Lower leg skin (tissue), 4 donors: ENCODE measurements around the gene ELP4. TPM values are rescaled to one million over a fixed set of nuclear protein-coding genes. Genes with fewer than 3 reads are reported as not detected.

ENCODE experiments used
- DNase-seq, 2 donors: peaks; one replicate each; pipeline ENCODE4 v3.0.0-alpha.2; 2019; ENCODE audit warnings: low spot score in 2 of 2
- H3K4me3 ChIP-seq: fragments of 200-600 bp; sonication (generic); 2 replicates; pipeline ENCODE4 v1.5.1; 2017; ENCODE audit warnings: mild to moderate bottlenecking, low read depth; ENCODE audit not compliant: poor library complexity, severe bottlenecking
- POLR2A ChIP-seq, 2 donors: fragments of 450-650 bp; IDR thresholded peaks; one replicate each; pipeline ENCODE4 v1.6.1; 2016 to 2017; ENCODE audit warnings: antibody characterized with exemption in 2 of 2, mild to moderate bottlenecking in 1 of 2, moderate library complexity in 1 of 2
- WGBS, 2 donors: methylation state at CpG; one replicate each; pipeline ENCODE4 v1.1.5; 2018; 5-methylcytosine and 5-hydroxymethylcytosine counted together
- intact Hi-C: fragments of 100-400 bp; cut with DNase I; formaldehyde crosslinking; loops from one replicate; pipeline ENCODE4 v1.15.0; 2023; ENCODE audit warnings: low total_unique reads
- total RNA-seq, 4 donors: library from RNA; depleted of rRNA; stranded (reverse); fragments of >200 nt; gene quantifications; one replicate each; pipeline ENCODE4 v1.1.0, GENCODE V29; 2016
- TF ChIP-seq, protein P1 (sequence below), 3 donors: fragments of 450-650 bp; IDR thresholded peaks; one replicate each; pipeline ENCODE4 v1.5.1; 2016; ENCODE audit warnings: antibody characterized with exemption in 3 of 3, mild to moderate bottlenecking in 3 of 3, moderate library complexity in 2 of 3

The ELP4 gene
- total RNA-seq, 4 donors from 2014 or later = 20.6 to 23.3 (median 22.2) TPM

DNA sequence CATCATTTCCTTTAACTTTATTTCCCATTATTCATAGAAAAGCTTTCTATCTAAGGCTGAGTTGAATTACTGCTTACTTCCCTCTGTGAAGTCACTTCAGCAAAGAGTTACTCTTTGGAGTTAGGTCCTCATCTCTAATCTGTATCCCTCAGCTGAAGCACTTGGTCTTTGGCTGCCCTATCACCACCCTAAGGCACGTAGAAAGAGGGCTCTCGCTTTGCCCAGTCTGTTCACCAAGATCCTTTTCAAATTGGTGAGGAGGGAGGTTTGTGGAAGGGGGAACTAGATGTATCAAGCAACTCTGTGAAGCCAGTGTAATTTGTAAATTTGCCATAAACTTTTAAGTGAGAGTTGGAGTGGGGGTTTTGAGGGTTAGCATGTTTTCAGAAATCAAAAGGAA is 258.1 kb downstream of the ELP4 start:
- no peak overlapping the region for H3K4me3 ChIP-seq
- intact Hi-C loops = no loop called here
- DNase-seq = no peak
- 89 to 98% methylated on average over 2 of the region's 2 CpGs for WGBS, 2 donors
- TF ChIP-seq, protein P1, sequence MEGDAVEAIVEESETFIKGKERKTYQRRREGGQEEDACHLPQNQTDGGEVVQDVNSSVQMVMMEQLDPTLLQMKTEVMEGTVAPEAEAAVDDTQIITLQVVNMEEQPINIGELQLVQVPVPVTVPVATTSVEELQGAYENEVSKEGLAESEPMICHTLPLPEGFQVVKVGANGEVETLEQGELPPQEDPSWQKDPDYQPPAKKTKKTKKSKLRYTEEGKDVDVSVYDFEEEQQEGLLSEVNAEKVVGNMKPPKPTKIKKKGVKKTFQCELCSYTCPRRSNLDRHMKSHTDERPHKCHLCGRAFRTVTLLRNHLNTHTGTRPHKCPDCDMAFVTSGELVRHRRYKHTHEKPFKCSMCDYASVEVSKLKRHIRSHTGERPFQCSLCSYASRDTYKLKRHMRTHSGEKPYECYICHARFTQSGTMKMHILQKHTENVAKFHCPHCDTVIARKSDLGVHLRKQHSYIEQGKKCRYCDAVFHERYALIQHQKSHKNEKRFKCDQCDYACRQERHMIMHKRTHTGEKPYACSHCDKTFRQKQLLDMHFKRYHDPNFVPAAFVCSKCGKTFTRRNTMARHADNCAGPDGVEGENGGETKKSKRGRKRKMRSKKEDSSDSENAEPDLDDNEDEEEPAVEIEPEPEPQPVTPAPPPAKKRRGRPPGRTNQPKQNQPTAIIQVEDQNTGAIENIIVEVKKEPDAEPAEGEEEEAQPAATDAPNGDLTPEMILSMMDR (IDR thresholded peaks at IDR 0.05) = no peak
- no peak for TF ChIP-seq POLR2A (IDR thresholded peaks at IDR 0.05)

GRCh38 chr11:31768749-31769640 is 259.4 kb downstream of the ELP4 start:
- H3K4me3 ChIP-seq = no peak overlapping the region
- TF ChIP-seq POLR2A (IDR thresholded peaks at IDR 0.05) = no peak
- TF ChIP-seq, protein P1 (IDR thresholded peaks at IDR 0.05) = no peak
- no peak for DNase-seq
- intact Hi-C loops = no loop called here
- WGBS, 2 donors = 69 to 86% methylated on average over 9 of the region's 9 CpGs

GRCh38 chr11:31770011-31770700 is 260.6 kb downstream of the ELP4 start:
- TF ChIP-seq POLR2A (IDR thresholded peaks at IDR 0.05) = no peak
- TF ChIP-seq, protein P1 (IDR thresholded peaks at IDR 0.05) = no peak
- intact Hi-C loops = no loop called here
- DNase-seq = no peak
- WGBS, 2 donors = 98 to 99% methylated on average over 3 of the region's 3 CpGs
- no peak overlapping the region for H3K4me3 ChIP-seq

GRCh38 chr11:31772412-31772811 is 262.8 kb downstream of the ELP4 start:
- WGBS, 2 donors = 88 to 89% methylated on average over 2 of the region's 2 CpGs
- no peak for DNase-seq
- TF ChIP-seq POLR2A (IDR thresholded peaks at IDR 0.05) = no peak
- TF ChIP-seq, protein P1 (IDR thresholded peaks at IDR 0.05) = no peak
- intact Hi-C loops = no loop called here
- H3K4me3 ChIP-seq = no peak overlapping the region

GRCh38 chr11:31779374-31779791 is 269.8 kb downstream of the ELP4 start:
- 59 to 64% methylated on average over 6 of the region's 6 CpGs for WGBS, 2 donors
- TF ChIP-seq, protein P1 (IDR thresholded peaks at IDR 0.05) = no peak
- TF ChIP-seq POLR2A (IDR thresholded peaks at IDR 0.05) = no peak
- no peak for DNase-seq
- intact Hi-C loops = no loop called here
- no peak overlapping the region for H3K4me3 ChIP-seq
